ENCODE results near the gene FAM169A.

FAM169A gene

GRCh38 chr5:74787424-74787823 lies 78.8 kb downstream of the FAM169A start:
- DNase-seq (ENCODE audit: low spot score): no peak
- no peak overlapping the region for H3K4me3 ChIP-seq
- TF ChIP-seq, protein P1, sequence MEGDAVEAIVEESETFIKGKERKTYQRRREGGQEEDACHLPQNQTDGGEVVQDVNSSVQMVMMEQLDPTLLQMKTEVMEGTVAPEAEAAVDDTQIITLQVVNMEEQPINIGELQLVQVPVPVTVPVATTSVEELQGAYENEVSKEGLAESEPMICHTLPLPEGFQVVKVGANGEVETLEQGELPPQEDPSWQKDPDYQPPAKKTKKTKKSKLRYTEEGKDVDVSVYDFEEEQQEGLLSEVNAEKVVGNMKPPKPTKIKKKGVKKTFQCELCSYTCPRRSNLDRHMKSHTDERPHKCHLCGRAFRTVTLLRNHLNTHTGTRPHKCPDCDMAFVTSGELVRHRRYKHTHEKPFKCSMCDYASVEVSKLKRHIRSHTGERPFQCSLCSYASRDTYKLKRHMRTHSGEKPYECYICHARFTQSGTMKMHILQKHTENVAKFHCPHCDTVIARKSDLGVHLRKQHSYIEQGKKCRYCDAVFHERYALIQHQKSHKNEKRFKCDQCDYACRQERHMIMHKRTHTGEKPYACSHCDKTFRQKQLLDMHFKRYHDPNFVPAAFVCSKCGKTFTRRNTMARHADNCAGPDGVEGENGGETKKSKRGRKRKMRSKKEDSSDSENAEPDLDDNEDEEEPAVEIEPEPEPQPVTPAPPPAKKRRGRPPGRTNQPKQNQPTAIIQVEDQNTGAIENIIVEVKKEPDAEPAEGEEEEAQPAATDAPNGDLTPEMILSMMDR (IDR thresholded peaks at IDR 0.05): no peak
- H3K27ac ChIP-seq: no peak overlapping the region

DNA sequence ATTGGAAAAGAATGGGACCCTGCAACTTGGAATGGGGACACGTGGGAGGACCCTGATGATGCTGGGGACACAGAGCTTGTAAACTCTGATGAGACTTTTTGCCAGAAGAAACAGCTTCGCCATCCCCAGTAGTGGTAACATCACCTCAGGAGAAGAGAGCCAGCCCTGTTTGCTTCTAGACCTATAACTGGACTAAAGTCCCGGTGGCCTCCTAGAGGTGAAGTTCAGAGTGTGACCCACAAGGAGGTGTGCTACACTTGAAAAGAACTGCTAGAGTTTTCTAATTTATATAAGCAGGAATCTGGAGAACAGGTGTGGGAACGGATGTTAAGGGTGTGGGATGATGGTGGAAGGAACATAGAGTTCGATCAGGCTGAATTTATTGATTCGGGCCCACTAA lies 79.3 kb downstream of the FAM169A start:
- Histone ChIP-seq H3K4me3 (no peak overlapping the region), H3K27ac (no peak overlapping the region)
- no peak for DNase-seq (ENCODE audit: low spot score)
- TF ChIP-seq, protein P1 (IDR thresholded peaks at IDR 0.05): no peak

DNA sequence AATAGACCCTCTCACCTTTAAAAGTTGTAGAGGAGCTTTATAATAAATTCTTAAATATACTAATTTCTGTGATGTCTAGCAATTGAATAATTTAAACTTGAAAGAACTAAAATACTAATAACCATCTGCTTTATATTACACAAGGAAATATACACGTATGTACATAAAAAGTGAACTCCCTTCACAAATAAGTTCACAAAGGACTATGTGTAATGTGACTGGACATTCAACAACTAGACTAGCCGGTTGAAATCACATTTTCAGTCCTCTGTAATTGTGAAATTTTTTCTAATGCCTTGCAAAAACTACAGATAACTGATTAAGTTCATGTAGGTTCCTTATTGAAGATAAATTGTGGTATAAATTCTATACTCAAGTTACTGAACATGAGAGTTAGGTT lies 87.6 kb downstream of the FAM169A start:
- DNase-seq (ENCODE audit: low spot score): no peak
- TF ChIP-seq, protein P1 (IDR thresholded peaks at IDR 0.05): no peak
- no peak overlapping the region for H3K27ac ChIP-seq
- no peak overlapping the region for H3K4me3 ChIP-seq

- TF ChIP-seq, protein P1 (IDR thresholded peaks at IDR 0.05): no peak
- H3K27ac ChIP-seq: no peak overlapping the region
- no peak for DNase-seq (ENCODE audit: low spot score)
- no peak overlapping the region for H3K4me3 ChIP-seq
These were observed 93.8 kb downstream of the FAM169A start for GRCh38 chr5:74772359-74772758.

GRCh38 chr5:74767579-74767913 lies 98.6 kb downstream of the FAM169A start:
- H3K27ac ChIP-seq: peak overlapping the region; percentile 66 to 87
- no peak for DNase-seq (ENCODE audit: low spot score)
- TF ChIP-seq, protein P1 (IDR thresholded peaks at IDR 0.05): no peak
- peak overlapping the region; percentile 96 for H3K4me3 ChIP-seq

- peak within 1 kb of the TSS; percentile 66 to 87 for H3K27ac ChIP-seq
- DNase-seq (ENCODE audit: low spot score): peak; percentile 90
- TF ChIP-seq, protein P1 (IDR thresholded peaks at IDR 0.05): no peak
These were observed 99.2 kb downstream of the FAM169A start, which contains the start of the genes GFM2 and NSA2 for GRCh38 chr5:74766849-74767578. GFM2 (minus strand) TSS chr5:74767117; CDS start chr5:74763742, 3,375 bp downstream. NSA2 (plus strand) TSS chr5:74767249; CDS start chr5:74767361, 112 bp downstream.

DNA sequence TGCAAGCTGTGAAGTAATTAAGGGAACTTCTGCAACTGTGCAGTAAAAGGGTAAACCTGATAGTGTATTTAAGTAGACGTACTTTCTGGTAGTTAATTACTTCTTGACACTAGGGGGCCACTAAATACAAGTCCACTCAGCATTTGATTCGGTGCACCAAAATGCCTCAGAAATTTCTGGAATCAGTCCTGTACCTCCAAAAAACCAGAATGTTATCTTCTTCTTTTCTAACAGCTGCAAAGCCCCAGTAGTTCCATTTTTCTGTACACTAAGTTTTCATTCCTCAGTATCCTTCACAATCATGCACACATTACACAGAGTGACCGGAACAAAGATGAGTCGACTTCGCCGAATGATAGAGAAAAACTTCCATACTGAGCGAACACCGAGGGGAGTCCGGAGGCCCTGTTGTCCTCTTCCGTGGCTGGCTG lies 99.8 kb downstream of the FAM169A start:
- no peak for DNase-seq (ENCODE audit: low spot score)
- peak overlapping the region; percentile 66 to 87 for H3K27ac ChIP-seq
- peak overlapping the region; percentile 96 for H3K4me3 ChIP-seq
- TF ChIP-seq, protein P1 (IDR thresholded peaks at IDR 0.05): no peak

More at GRCh38 chr5:74766849-74767578, 99.2 kb downstream of the FAM169A start, which contains the start of the genes GFM2 and NSA2:
- H3K4me3 ChIP-seq: peak within 1 kb of the TSS; percentile 96

All from coronary artery (tissue), 2 donors.